Epidermal melanocyte (primary cell): Measurements from ENCODE around the gene KCNK1.
"Not testable (repeated sequence)": the region's sequence is repeated elsewhere in the genome, so short reads cannot be mapped to it uniquely, and the experiment has no call there.

Source experiments
- DNase-seq: peaks from one replicate; pipeline ENCODE4 v3.0.0; 2011; ENCODE audit warnings: low spot score; ENCODE audit not compliant: insufficient read length

KCNK1 gene

GRCh38 chr1:233607252-233608119 lies 6.4 kb upstream of the KCNK1 start:
- DNase-seq = no peak

GRCh38 chr1:233608988-233609387 lies 4.9 kb upstream of the KCNK1 start:
- no peak for DNase-seq

- no peak for DNase-seq
These were observed 4.0 kb upstream of the KCNK1 start for GRCh38 chr1:233609926-233610325.

GRCh38 chr1:233610628-233611027 lies 3.3 kb upstream of the KCNK1 start:
- DNase-seq = no peak

GRCh38 chr1:233611363-233611762 lies 2.5 kb upstream of the KCNK1 start:
- not testable (repeated sequence) for DNase-seq

- DNase-seq = no peak
These were observed 352 bp downstream of the KCNK1 start for GRCh38 chr1:233614173-233614742.

- no peak for DNase-seq
These were observed 1.0 kb downstream of the KCNK1 start for GRCh38 chr1:233614743-233615521.

GRCh38 chr1:233615571-233615970 lies 1.7 kb downstream of the KCNK1 start:
- no peak for DNase-seq

- DNase-seq = no peak
These were observed 3.1 kb downstream of the KCNK1 start for GRCh38 chr1:233617025-233617424.

GRCh38 chr1:233619414-233619813 lies 5.5 kb downstream of the KCNK1 start:
- DNase-seq = not testable (repeated sequence)

- no peak for DNase-seq
These were observed 6.2 kb downstream of the KCNK1 start for GRCh38 chr1:233620065-233620464.

- no peak for DNase-seq
These were observed 8.0 kb downstream of the KCNK1 start for GRCh38 chr1:233621923-233622322.

GRCh38 chr1:233624289-233624688 lies 10.4 kb downstream of the KCNK1 start:
- DNase-seq = no peak

GRCh38 chr1:233625087-233625486 lies 11.2 kb downstream of the KCNK1 start:
- no peak for DNase-seq

GRCh38 chr1:233625510-233625981 lies 11.6 kb downstream of the KCNK1 start:
- no peak for DNase-seq

- DNase-seq = no peak
These were observed 13.5 kb downstream of the KCNK1 start for GRCh38 chr1:233627376-233627775.

GRCh38 chr1:233627823-233628222 lies 13.9 kb downstream of the KCNK1 start:
- no peak for DNase-seq

GRCh38 chr1:233629305-233629935 lies 15.5 kb downstream of the KCNK1 start:
- DNase-seq = no peak

- no peak for DNase-seq
These were observed 18.0 kb downstream of the KCNK1 start for GRCh38 chr1:233631810-233632405.

- DNase-seq = no peak
These were observed 18.5 kb downstream of the KCNK1 start for GRCh38 chr1:233632436-233632835.
